GM18951 (cell line): ENCODE measurements around the gene PITPNC1.
"Not testable (repeated sequence)": the region's sequence is repeated elsewhere in the genome, so short reads cannot be mapped to it uniquely, and the experiment has no call there.

Source experiments
- POLR2A ChIP-seq: IDR thresholded peaks from 4 replicates; pipeline ENCODE4 v1.6.1; 2011; ENCODE audit warnings: mild to moderate bottlenecking; ENCODE audit not compliant: insufficient read length, insufficient read depth; ENCODE audit errors: extremely low read depth
- in situ Hi-C: fragments of 300-500 bp; cut with MboI; formaldehyde crosslinking; loops from one replicate; pipeline ENCODE4 v1.12.0; 2022; ENCODE audit warnings: low sequenced_read_pairs, mixed read lengths, inconsistent platforms; ENCODE audit not compliant: unreplicated experiment

PITPNC1 gene

DNA sequence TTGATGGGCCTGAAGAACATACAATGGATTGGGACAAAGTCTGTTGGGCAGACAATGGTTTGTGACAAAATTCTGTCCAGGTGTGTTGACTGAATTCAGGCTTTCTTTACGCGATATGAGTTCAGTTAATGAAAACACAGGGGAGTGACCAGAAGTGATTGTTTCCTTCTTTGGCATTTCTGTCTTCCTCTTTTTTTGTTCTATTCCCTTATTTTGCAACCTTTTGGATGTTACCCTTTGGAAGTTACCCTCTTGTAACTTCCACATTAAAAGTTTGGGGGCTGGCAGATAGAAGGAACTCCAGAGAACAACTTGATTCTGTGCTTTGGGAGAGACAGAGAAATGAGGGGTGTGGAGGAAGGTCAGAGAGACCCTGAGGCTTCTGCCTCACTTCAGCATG, 126.7 kb downstream of the PITPNC1 start:
- in situ Hi-C loops = no loop called here
- TF ChIP-seq POLR2A = no peak

DNA sequence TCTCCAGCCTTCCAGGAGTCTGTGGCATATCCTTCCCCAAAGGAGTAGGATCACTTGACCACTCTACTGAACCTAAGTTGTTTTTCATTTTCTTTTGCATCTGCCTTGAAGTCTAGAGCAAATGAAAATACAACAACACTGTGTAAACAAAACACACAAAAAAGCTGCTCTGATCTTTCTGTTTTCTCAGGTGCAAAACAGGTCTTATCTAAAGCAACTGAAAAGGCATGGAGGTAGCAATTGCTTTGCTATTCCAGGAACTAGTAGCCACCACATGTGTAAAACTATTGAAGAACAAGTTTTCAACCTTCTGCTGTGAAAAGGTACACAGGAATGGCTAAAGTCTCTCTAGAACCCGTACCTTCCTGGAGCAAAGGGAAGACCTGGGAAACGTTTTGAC, 127.1 kb downstream of the PITPNC1 start:
- no peak for TF ChIP-seq POLR2A
- in situ Hi-C loops = no loop called here

DNA sequence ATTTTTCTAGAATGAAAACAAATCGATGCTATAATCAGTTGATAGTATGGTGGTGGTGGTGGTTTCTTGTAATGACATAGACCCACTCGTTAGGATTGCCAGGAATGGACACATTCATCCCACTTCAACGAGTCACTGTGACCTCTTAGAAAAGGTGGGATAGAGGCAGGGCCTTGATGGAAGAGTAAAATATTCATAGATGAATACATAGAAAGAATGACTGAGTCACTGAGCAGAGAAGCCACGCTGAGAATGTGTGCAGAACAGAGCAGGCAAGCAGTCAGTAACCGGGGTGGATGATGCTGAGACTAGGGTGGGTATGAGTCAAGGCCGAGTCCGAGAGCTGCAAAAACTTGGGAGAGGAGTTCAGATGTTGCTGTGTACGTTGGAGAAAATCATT, 129.9 kb downstream of the PITPNC1 start:
- in situ Hi-C loops = no loop called here
- TF ChIP-seq POLR2A = no peak

DNA sequence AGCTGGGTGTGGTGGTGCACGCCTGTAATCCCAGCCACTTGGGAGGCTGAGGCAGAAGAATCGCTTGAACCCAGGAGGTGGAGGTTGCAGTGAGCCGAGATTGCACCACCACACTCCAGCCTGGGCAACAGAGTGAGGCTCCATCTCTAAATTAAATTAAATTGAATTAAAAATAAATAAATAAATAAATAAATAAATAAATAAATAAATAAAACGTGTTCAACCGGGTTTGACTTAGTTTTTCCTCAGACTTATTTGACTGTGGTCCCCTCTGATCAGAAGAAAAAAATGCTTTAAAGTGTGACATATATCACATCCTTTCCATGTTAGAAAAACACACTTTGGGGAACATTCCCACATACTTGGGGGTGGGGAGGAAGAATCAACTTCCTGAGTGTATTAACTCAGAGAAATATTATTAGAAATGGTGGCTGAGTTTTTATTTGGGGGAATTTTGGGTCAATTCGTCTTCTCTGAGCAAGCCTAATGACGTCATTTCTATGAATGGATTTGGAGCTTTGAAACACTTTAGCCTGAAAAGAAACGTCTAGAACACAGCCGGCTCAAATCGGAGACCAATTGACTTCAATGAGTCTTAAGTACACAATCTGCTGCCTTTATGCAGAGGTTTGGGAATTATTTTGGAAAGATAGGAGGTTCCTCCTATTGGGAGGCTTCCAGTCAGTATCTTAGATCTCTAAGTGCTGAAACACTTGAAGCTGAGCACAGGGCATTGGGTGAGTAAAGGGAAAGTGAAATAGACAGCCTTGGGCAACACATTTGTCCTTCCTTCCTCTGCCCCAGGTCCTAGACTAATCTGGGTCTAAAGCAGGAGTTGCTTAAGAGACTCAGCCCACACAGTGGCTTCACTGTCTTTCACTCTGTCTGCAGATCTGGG, 132.6 kb downstream of the PITPNC1 start:
- TF ChIP-seq POLR2A = no peak
- in situ Hi-C loops = no loop called here

DNA sequence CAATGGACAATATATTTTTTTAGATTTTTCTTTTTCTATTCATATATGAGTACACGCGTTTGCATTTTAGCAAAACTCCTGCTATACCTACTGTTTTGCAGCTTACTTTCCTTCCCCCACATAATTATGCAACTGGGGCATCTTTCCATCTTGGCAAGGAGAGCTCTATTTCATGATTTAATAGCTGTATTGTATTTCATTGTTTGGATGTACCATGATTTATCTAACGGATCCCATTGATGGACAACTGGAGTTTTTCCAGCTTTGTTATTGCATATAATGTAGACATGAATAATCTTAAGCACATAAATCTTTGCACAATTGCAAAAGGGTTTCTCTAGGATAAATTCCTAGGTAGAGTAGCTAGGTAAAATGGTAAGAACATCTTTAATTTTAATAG, 133.9 kb downstream of the PITPNC1 start:
- TF ChIP-seq POLR2A = no peak
- in situ Hi-C loops = no loop called here

DNA sequence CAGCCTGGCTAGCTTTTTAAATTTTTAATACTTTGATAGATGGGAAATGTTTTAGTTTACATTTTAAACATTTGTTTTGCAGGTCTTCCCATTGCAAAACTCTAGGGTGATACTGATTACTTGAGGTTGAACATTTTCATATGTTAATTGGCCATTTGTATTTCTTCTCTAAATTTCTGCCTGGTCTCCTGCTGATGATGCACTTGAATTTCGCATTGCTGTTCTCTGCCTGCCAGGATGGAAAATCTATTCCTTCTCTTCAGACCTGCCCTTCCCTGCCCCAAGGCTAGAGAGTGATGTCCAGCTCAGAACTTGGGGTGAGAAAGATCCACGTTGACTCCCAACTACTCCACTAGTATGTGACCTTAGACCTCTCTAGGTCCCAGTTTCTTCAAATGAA, 134.7 kb downstream of the PITPNC1 start:
- no peak for TF ChIP-seq POLR2A
- in situ Hi-C loops = no loop called here

DNA sequence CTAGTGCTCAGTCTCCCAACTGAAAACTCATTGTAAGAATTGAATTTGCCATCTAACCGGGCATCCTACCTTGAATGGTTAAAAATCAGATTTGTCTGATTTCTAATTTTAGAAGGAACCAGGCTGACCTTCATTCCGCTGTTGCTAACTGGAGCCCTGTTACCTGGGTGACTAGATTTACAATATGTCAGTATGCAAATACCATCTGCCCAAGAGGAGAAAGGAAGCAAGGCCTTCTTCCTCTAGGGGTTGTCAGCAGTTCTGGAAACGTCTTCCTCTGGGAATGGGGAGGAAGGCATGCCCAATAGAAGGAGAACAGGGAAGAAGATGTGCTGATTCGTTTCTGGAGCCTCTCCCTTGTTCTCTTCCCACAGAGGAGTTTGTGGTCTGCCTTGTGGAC, 137.9 kb downstream of the PITPNC1 start:
- TF ChIP-seq POLR2A = no peak
- in situ Hi-C loops = no loop called here

DNA sequence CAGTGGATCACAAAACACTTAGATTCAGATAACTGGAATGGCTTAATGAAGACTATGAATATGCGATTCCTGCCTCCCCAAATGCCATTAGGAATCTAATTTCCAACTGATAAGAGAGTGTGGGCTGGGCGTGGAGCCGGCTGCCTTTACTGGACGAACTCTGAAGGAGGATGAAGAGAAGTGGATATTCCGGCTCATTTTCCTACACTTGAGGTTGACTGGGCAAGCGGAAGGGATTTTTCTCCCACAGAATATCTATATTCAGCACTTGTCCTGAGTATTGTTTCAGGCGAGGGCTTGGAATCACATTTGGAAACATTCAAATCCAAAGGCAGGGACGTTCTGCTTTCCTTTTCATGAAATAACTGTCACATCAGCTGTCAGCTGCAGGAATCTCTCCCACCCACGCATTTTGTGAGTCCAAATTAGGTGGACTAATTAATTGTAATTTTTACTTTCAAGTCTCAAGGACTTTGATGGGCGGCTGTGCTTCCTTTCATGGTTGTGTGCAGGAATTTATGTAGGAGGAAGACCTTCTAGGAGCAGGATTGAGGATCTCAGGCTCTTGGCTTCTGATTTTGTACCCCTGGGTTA, 138.5 kb downstream of the PITPNC1 start:
- no peak for TF ChIP-seq POLR2A
- in situ Hi-C loops = no loop called here

DNA sequence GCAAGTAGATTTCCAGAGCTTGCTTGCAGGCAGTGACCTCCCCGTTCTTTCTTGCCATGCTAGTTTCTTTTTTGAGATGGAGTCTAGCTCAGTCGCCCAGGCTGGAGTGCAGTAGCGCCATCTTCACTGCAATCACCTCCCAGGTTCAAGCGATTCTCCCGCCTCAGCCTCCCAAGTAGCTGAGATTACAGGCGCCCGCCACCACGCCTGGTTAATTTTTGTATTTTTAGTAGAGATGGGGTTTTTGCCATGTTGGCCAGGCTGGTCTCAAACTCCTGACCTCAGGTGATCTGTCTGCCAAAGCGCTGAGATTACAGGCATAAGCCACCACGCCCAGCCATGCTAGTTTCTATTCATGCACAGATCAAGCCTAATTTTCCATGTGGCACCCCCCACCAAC, 139.5 kb downstream of the PITPNC1 start:
- in situ Hi-C loops = not testable (repeated sequence)

DNA sequence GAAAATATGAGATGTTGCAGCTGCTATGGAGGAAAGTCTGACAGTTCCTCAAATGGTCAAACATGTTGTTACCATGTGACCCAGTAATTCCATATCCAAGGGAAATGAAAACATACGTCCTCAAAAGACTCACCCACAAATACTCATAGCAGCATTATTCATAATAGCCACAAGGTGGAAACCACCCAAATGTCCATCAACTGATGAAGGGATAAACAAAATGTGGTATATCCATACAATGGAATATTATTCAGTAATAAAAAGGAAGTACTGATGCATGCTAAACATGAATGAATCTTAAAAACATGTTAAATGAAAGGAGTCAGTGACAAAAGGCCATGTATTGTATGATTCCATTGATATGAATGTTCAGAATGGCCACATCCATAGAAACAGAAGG, 140.2 kb downstream of the PITPNC1 start:
- TF ChIP-seq POLR2A = no peak
- in situ Hi-C loops = no loop called here

DNA sequence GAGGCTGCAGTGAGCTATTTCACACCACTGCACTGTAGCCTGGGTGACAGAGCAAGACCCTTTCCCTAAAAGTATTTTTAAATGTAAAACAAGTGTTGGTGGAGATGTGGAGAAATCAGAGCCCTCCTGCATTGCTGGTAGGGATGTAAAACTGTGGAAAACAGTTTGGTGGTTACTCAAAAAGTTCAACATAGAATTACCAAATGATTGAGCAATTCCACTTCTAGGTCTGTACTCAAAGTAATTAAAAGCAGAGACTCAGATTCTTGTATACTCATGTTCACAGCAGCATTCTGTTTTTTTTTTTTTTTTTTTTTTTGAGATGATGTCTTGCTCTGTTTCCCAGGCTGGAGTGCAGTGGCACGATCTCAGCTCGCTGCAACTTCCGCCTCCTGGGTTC, 141.8 kb downstream of the PITPNC1 start:
- TF ChIP-seq POLR2A = no peak
- in situ Hi-C loops = no loop called here

DNA sequence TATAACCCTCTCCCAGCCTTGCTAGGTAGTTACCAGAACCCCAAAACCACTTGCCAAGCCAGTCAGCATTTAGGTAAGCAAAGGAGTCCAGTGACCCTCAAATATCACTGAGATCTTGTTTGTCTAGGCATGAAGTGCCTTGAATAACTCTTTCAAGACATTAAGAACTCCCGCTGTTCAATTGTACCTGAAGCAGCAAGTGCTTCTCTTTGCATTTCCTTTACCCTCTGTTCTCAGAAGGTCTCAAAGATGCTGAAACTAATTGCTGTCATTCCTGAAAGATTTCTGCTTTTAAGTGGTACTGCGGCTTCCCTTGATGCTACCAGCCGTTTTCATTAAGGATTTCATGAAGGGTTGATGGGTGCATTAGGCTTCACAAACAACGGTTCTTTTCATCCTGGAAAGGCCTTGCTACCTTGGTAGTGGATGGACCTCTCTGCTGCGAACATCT, 142.7 kb downstream of the PITPNC1 start:
- no peak for TF ChIP-seq POLR2A
- in situ Hi-C loops = no loop called here

DNA sequence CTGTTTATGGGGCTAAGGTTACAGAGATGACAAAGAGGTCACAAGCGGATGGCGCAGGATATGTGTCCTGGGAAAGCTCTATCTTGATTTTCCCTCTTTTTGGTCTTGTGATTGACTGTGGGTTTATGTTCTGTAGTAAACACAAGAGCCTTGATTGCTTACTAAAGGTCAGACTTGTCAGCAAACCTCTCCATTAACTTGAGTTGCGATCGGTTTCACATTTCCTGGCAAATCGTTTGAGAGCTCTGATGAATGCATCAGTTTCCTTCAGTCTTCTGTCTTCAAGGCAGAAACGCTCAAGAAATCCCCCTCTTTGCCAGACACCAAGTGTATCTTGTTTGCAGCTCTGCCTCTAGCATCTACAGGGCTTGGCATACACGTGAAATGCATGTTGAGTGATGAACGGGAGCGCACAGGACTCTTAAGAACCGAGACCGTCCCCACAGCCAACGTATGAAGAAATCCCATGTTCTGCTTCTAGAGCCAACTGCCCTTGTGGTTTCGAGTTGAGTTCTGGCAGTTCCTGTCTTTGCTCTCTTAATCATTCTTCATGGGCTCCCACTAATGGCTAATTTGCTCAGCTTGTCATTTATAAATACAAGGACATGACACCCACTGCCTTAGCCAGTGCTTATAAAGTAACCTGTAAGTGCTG, 143.3 kb downstream of the PITPNC1 start:
- in situ Hi-C loops = no loop called here
- TF ChIP-seq POLR2A = no peak

DNA sequence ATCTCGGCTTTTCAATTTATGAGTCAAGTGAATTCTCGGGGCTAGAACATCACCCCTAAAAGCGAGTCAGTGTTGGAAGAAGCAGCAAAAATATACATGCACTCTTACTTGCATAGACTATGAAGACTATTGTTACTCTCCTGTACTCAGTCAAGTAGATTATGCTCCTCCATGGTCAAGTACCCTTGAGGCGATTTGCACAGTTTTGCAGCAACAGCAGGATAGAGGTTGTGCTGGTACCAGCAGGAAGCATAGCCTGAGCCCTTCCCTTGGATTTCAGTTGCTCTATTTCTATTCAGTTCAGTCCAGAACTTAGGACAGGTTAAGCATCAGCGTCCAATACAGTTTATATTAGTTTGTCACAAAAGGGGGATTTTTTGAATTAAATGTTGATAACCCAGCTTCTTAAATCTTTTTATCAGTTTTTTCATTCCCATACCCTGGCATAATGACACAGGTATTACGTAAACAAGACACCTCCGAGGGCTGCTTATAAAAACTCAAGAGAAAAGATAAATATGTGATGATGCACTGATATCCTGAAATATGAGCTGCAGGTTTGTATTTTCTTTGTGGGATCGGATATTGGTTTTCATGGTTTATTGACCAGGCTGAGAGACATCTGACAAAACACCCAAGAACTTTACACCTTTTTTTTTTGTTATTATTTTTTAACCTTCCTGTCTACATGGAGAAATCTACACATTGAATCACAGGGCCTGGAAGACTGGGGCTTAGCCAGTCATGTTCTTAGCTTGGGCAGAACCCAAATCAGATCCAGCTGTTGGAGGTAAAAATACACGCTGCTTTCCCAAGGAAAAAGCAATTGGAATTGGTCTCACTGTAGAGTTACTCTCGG, 144.1 kb downstream of the PITPNC1 start:
- in situ Hi-C loops = no loop called here

More for the DNA sequence above, 144.1 kb downstream of the PITPNC1 start:
- TF ChIP-seq POLR2A = no peak
